Measurements from ENCODE around the gene TMEM250. TPM values are rescaled to one million over a fixed set of nuclear protein-coding genes. Genes with fewer than 3 reads are reported as not detected.

TMEM250 gene
- total and polyA plus RNA-seq, 9 of the 15 experiments (the other 6 are each of a cell fraction or from before 2014, with no cell fraction given): 0.32 to 44.6 (median 12.2) TPM

DNA sequence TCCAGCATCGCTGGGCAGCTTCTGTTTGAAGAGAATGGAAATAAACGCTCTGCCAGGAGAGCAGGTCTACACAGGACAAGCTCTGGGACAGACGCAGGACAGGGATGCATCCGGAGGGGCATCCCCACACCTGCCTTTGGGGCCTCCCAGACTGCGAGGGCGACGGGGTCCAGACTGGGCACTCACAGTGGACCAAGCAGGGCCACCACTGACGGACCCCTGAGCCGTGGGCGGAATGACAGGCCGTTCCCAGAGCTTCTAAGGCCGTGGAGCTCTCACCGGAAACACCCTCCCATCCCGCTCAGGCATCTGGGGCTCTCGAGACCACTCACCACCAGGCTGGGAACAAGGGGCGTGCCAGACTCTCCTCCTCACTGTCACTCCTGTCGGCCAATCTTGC lies 10.5 kb upstream of the TMEM250 start:
- ChIA-PET CTCF (ENCODE audit: low intra/inter-chr PET ratio) (no interaction called here), POLR2A (interaction anchor here (0.8 kb wide), 2 partner anchors 179 to 1258 kb away, joined by 3 read pairs; no protein-coding TSS in a partner anchor)
- Histone ChIP-seq H2AFZ (ENCODE audit: low read depth, low read length) (no peak overlapping the region), H3K9me3 (replicated peaks; ENCODE audit: control insufficient read depth, insufficient read depth, low read depth, low read length) (no peaks in the 10 kb centered on the region; the same call in 1 of the 2 replicates), H3K4me2 (ENCODE audit: insufficient read depth, low read length) (no peak overlapping the region), H3K4me3 (no peak overlapping the region), H3K27me3 (ENCODE audit: control insufficient read depth in 2 of 2, insufficient read depth in 2 of 2, low read length in 2 of 2) (peaks cover 49 to 83% of the 10 kb centered on the region in 2 experiments), H3K79me2 (ENCODE audit: control insufficient read depth, insufficient read depth, low read length) (no peaks in the 10 kb centered on the region), H3K4me1 (replicated peaks in 1 of 2; ENCODE audit: control insufficient read depth in 2 of 2, insufficient read depth in 2 of 2, low read length in 2 of 2) (peaks cover 8 to 44% of the 10 kb centered on the region in 2 experiments), H4K20me1 (replicated peaks; ENCODE audit: control insufficient read depth, insufficient read depth, low read length) (peaks cover 13% of the 10 kb centered on the region; the same call in 1 of the 2 replicates), H3K9ac (ENCODE audit: insufficient read depth in 1 of 2, low read depth in 2 of 2, low read length in 2 of 2) (no peak overlapping the region; a peak in 1 of 4 replicates), H3K9me1 (ENCODE audit: control insufficient read depth, insufficient read depth, low read length) (no peaks in the 10 kb centered on the region), H3K36me3 (ENCODE audit: control insufficient read depth, insufficient read depth, low read length) (no peaks in the 10 kb centered on the region), H3K27ac (ENCODE audit: extremely low read depth, low read depth, low read length) (no peak overlapping the region)
- no peak for ATAC-seq
- in situ Hi-C loops (cut with MboI) (no loop called here), intact Hi-C loops (cut with micrococcal nuclease) (loop anchor here (5.0 to 10.0 kb wide), 2 partner anchors 264 to 527 kb away; no protein-coding TSS in a partner anchor)
- no peak for DNase-seq (ENCODE audit: extremely low read depth in 1 of 4, low spot score in 3 of 4)
- WGBS (ENCODE audit: insufficient coverage, low coverage, missing lambda C conversion rate): 3% methylated on average over 17 of the region's 17 CpGs
- no TSS peak for BruUV-seq (replicated peaks)
- TF ChIP-seq MAFK (IDR thresholded peaks at IDR 0.05; ENCODE audit: low read length) (no peak), ZFP1 (CRISPR knock-in tag; IDR thresholded peaks at IDR 0.05) (no peak), ZKSCAN1 (IDR thresholded peaks at IDR 0.05; ENCODE audit: low read depth, low read length) (no peak), YBX1 (IDR thresholded peaks at IDR 0.05) (no peak), ZSCAN32 (CRISPR knock-in tag; IDR thresholded peaks at IDR 0.05) (no peak), U2AF2 (optimal IDR thresholded peaks at IDR 0.05; ENCODE audit: low read depth, low read length) (no peak), ETV1 (tag; conservative IDR thresholded peaks at IDR 0.05; ENCODE audit: low read depth) (no peak), ZNF224 (CRISPR knock-in tag; IDR thresholded peaks at IDR 0.05) (no peak), SMARCE1 (IDR thresholded peaks at IDR 0.05) (no peak), THRAP3 (IDR thresholded peaks at IDR 0.05; ENCODE audit: borderline replicate concordance) (no peak), E2F3 (CRISPR knock-in tag; IDR thresholded peaks at IDR 0.05) (no peak)
- TF ChIP-seq, protein P1, sequence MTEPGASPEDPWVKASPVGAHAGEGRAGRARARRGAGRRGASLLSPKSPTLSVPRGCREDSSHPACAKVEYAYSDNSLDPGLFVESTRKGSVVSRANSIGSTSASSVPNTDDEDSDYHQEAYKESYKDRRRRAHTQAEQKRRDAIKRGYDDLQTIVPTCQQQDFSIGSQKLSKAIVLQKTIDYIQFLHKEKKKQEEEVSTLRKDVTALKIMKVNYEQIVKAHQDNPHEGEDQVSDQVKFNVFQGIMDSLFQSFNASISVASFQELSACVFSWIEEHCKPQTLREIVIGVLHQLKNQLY (CRISPR knock-in tag; conservative IDR thresholded peaks at IDR 0.05): no peak
- FAIRE-seq: no peak
